ENCODE data around the gene SFMBT2. TPM values are rescaled to one million over a fixed set of nuclear protein-coding genes. Genes with fewer than 3 reads are reported as not detected.

Gene SFMBT2
- total RNA-seq, 2 donors from 2014 or later: 1.6 to 3.4 TPM

DNA sequence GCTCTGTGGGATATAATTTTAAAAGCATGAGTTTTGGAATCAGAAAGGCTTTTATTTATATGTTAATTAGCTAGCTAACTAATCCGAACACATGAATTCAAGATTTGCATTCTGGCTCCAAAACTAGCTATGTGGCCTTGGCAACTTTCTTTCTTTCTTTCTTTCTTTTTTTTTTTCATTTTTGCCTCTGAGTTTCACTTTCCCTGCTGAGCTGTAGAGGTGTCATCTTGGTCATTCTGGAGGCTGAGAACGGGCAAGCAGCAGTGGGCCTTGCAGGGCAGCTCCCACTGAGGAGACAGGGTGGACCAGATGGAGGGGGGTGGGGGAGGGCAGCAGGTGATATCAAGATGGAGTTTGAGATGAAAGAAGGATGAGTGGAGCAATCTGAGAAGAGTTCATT, 24.8 kb upstream of the SFMBT2 start:
- Histone ChIP-seq H3K27ac (no peak overlapping the region), H3K27me3 (no peaks in the 10 kb centered on the region), H3K36me3 (replicated peaks in 1 of 2; ENCODE audit: insufficient read depth in 1 of 2, low read depth in 2 of 2) (no peaks in the 10 kb centered on the region), H3K4me1 (peaks cover 12% of the 10 kb centered on the region), H3K4me3 (no peak overlapping the region), H3K9me3 (no peaks in the 10 kb centered on the region)
- DNase-seq (no peak), ATAC-seq (no peak)
- intact Hi-C loops (cut with DNase I): no loop called here
- TF ChIP-seq POLR2A (IDR thresholded peaks at IDR 0.05): no peak
- TF ChIP-seq, protein P1, sequence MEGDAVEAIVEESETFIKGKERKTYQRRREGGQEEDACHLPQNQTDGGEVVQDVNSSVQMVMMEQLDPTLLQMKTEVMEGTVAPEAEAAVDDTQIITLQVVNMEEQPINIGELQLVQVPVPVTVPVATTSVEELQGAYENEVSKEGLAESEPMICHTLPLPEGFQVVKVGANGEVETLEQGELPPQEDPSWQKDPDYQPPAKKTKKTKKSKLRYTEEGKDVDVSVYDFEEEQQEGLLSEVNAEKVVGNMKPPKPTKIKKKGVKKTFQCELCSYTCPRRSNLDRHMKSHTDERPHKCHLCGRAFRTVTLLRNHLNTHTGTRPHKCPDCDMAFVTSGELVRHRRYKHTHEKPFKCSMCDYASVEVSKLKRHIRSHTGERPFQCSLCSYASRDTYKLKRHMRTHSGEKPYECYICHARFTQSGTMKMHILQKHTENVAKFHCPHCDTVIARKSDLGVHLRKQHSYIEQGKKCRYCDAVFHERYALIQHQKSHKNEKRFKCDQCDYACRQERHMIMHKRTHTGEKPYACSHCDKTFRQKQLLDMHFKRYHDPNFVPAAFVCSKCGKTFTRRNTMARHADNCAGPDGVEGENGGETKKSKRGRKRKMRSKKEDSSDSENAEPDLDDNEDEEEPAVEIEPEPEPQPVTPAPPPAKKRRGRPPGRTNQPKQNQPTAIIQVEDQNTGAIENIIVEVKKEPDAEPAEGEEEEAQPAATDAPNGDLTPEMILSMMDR (IDR thresholded peaks at IDR 0.05): no peak
- 53 to 54% methylated on average over 2 of the region's 2 CpGs for WGBS, 2 donors

DNA sequence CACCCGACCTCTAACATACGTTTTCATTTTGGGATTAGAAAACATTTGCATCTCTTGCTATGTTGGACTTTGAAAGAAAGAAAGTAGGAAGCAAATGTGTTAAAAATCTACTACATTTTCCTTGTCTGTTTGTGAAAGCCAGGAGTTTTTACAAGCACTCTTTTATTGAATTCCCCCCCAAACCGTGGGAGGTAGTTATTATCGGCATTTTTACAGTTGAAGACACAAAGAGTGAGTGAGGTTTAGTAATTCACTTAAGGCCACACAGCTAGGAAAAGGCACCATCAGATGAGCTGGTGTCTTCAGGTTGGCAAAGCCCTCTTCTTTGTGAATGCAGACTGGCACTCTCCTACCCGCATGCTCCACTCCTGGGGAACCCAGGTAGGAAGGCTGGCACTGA, 23.5 kb upstream of the SFMBT2 start:
- H3K4me1 ChIP-seq: peaks cover 12% of the 10 kb centered on the region
- intact Hi-C loops (cut with DNase I): no loop called here
- H3K4me3 ChIP-seq: no peak overlapping the region
- TF ChIP-seq POLR2A (IDR thresholded peaks at IDR 0.05): no peak
- TF ChIP-seq, protein P1 (IDR thresholded peaks at IDR 0.05): no peak
- WGBS, 2 donors: 75 to 79% methylated on average over 5 of the region's 5 CpGs
- DNase-seq (no peak), ATAC-seq (no peak)
- H3K36me3 ChIP-seq (replicated peaks in 1 of 2; ENCODE audit: insufficient read depth in 1 of 2, low read depth in 2 of 2): no peaks in the 10 kb centered on the region
- no peaks in the 10 kb centered on the region for H3K27me3 ChIP-seq
- no peaks in the 10 kb centered on the region for H3K9me3 ChIP-seq
- H3K27ac ChIP-seq: no peak overlapping the region

DNA sequence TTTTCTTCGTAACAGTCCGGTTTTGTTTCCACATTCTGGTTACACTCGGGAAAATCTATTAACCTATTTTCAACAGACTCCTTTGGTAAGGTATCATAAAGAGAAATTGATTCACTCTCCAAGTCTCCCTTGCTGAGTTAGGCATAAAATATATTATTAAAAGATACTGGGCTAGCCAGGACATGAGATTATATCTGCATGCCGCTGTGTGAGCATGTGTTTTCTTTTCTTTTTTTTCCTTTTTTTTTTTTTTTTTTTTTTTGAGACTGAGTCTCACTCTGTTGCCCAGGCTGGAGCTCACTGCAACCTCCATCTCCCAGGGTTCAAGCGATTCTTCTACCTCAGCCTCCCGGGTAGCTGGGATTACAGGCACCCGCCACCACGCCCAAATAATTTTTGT, 23.0 kb upstream of the SFMBT2 start:
- Histone ChIP-seq H3K9me3 (no peaks in the 10 kb centered on the region), H3K4me3 (no peak overlapping the region), H3K36me3 (replicated peaks in 1 of 2; ENCODE audit: insufficient read depth in 1 of 2, low read depth in 2 of 2) (no peaks in the 10 kb centered on the region), H3K27me3 (no peaks in the 10 kb centered on the region), H3K4me1 (peaks cover 12% of the 10 kb centered on the region), H3K27ac (no peak overlapping the region)
- 58% methylated on average over 8 of the region's 8 CpGs for WGBS, 2 donors
- no peak for TF ChIP-seq POLR2A (IDR thresholded peaks at IDR 0.05)
- TF ChIP-seq, protein P1 (IDR thresholded peaks at IDR 0.05): no peak
- intact Hi-C loops (cut with DNase I): no loop called here
- ATAC-seq (no peak), DNase-seq (no peak)

DNA sequence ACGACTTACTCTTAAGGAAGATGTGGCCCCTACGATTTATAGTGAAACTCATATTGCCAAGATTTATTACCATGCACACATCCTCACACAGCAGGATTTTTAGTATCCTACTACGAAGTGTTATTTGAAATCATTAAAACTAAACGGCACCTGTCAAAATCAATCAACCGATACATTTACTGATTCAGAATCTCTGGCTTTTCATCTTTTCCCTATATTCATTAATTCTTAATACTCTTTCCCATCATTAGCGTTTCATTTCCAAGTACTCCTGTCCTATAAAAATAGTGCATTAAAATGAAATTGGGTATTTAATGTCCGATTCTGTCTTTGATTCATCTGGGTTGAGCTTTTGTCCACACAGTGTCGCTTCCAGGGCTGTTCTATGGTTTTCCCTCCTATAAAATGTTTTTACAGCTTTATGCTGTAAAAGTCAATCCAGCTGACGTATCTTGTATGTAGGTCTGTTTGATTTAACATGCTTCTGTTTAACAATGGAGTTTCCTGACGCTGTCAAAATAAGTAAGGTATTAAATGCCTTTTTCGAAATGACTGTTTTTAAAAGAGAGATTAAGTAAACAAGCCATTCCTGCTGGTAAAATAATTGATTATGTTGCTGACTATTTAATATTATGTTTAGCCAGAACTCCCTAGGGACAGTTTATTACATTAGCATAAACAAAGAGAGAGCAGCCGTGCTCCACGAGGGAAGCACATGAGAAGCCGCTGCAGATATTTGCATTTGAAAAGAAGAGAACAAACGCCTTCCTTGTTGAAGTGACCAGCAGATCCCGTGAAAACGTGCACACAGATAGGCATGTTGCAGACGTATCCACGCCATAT, 22.3 kb upstream of the SFMBT2 start:
- no peak for TF ChIP-seq POLR2A (IDR thresholded peaks at IDR 0.05)
- TF ChIP-seq, protein P1 (IDR thresholded peaks at IDR 0.05): no peak
- WGBS, 2 donors: 20 to 23% methylated on average over 19 of the region's 19 CpGs
- peak in 2 of 4 donors; percentile 19 to 22 for DNase-seq
- no peaks in the 10 kb centered on the region for H3K27me3 ChIP-seq
- no peaks in the 10 kb centered on the region for H3K9me3 ChIP-seq
- ATAC-seq: peak; percentile 58
- intact Hi-C loops (cut with DNase I): no loop called here
- H3K4me1 ChIP-seq: peaks cover 12% of the 10 kb centered on the region
- H3K27ac ChIP-seq: no peak overlapping the region
- peak overlapping the region in 1 of 2 donors; percentile 7 for H3K4me3 ChIP-seq
- no peaks in the 10 kb centered on the region for H3K36me3 ChIP-seq (replicated peaks in 1 of 2; ENCODE audit: insufficient read depth in 1 of 2, low read depth in 2 of 2)

All from body of pancreas (tissue), 4 donors.